SK-N-MC (cell line): ENCODE measurements around the gene TTC9C.

ENCODE experiments used
- EZH2 ChIP-seq: fragments of 200-600 bp; sonication (generic); IDR thresholded peaks from one replicate; pipeline ENCODE4 v1.6.1; 2017; ENCODE audit warnings: antibody characterized with exemption
- FOXP2 ChIP-seq: optimal IDR thresholded peaks from 2 replicates; pipeline ENCODE3; 2011; ENCODE audit warnings: mild to moderate bottlenecking, moderate library complexity; ENCODE audit not compliant: insufficient read depth; ENCODE audit errors: extremely low read length, control extremely low read depth
- POLR2AphosphoS5 ChIP-seq: IDR thresholded peaks from 2 replicates; pipeline ENCODE4 v1.6.1; 2012; ENCODE audit warnings: mild to moderate bottlenecking, low read depth, low read length, borderline replicate concordance

DNA sequence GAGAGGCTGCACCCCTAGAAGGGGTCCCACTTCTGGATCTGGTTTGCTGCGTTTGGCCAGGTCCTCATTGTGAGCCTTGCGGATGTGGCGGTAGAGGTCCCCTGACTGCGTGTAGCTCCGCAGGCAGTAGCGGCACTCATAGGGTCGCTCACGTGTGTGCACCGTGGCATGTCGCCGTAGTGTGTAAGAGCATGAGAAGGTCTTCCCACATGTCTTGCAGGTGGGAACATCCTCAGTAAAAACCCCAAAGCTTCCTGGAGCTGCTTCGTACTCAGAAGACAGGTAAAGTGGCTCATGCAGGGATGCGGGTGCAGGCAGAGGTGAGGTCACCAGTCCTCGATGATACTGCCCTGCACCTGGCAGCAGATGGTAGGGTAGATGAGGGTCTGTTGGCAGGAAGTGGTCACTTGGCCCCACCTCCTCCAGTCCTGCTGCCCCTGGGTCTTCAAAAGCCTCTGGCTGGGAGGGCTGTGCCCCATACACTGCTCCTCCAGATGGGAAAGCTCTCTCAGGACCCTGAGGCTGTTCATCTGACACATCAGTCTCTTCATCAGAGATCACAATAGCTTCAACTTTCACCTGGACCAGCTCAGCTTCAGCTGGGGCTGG, 24.0 kb downstream of the TTC9C start:
- no peak for TF ChIP-seq POLR2AphosphoS5
- TF ChIP-seq EZH2, result no peak
- no peak for TF ChIP-seq FOXP2
